ENCODE results near the gene TGIF2. TPM values are rescaled to one million over a fixed set of nuclear protein-coding genes. Genes with fewer than 3 reads are reported as not detected.

The TGIF2 gene
- total RNA-seq, 1 donor from 2014 or later, result 18.8 TPM

- peaks cover 3% of the 10 kb centered on the region for H3K9me3 Mint-ChIP-seq (ENCODE audit: low read depth)
- no peak overlapping the region for H3K4me3 Mint-ChIP-seq (ENCODE audit: unreplicated experiment)
- H3K27ac Mint-ChIP-seq (ENCODE audit: unreplicated experiment), result no peak overlapping the region
- TF ChIP-seq CTCF (IDR thresholded peaks at IDR 0.05), result no peak
- no peaks in the 10 kb centered on the region for H3K27me3 Mint-ChIP-seq (ENCODE audit: low read depth)
- H3K4me1 Mint-ChIP-seq (ENCODE audit: low read depth), result peaks cover 20% of the 10 kb centered on the region
- H3K36me3 Mint-ChIP-seq (ENCODE audit: low read depth), result peaks cover 2% of the 10 kb centered on the region
- no peak for DNase-seq (ENCODE audit: low spot score)
Measured at GRCh38 chr20:36569847-36570429, 3.5 kb upstream of the TGIF2 start.

GRCh38 chr20:36571564-36572504 is 1.6 kb upstream of the TGIF2 start:
- Mint-ChIP-seq H3K27me3 (ENCODE audit: low read depth) (no peaks in the 10 kb centered on the region), H3K4me3 (ENCODE audit: unreplicated experiment) (peak overlapping the region; percentile 68), H3K27ac (ENCODE audit: unreplicated experiment) (peak overlapping the region; percentile 93), H3K4me1 (ENCODE audit: low read depth) (peaks cover 32% of the 10 kb centered on the region), H3K9me3 (ENCODE audit: low read depth) (no peaks in the 10 kb centered on the region), H3K36me3 (ENCODE audit: low read depth) (no peaks in the 10 kb centered on the region)
- no peak for TF ChIP-seq CTCF (IDR thresholded peaks at IDR 0.05)
- DNase-seq (ENCODE audit: low spot score), result no peak

GRCh38 chr20:36572701-36573102 is 695 bp upstream of the TGIF2 start:
- Mint-ChIP-seq H3K9me3 (ENCODE audit: low read depth) (no peaks in the 10 kb centered on the region), H3K27ac (ENCODE audit: unreplicated experiment) (peak overlapping the region; percentile 93), H3K4me1 (ENCODE audit: low read depth) (peaks cover 32% of the 10 kb centered on the region), H3K36me3 (ENCODE audit: low read depth) (no peaks in the 10 kb centered on the region), H3K4me3 (ENCODE audit: unreplicated experiment) (peak overlapping the region; percentile 68), H3K27me3 (ENCODE audit: low read depth) (no peaks in the 10 kb centered on the region)
- DNase-seq (ENCODE audit: low spot score), result no peak
- TF ChIP-seq CTCF (IDR thresholded peaks at IDR 0.05), result no peak

- Mint-ChIP-seq H3K36me3 (ENCODE audit: low read depth) (no peaks in the 10 kb centered on the region), H3K27me3 (ENCODE audit: low read depth) (no peaks in the 10 kb centered on the region), H3K4me1 (ENCODE audit: low read depth) (peaks cover 32% of the 10 kb centered on the region), H3K9me3 (ENCODE audit: low read depth) (no peaks in the 10 kb centered on the region), H3K4me3 (ENCODE audit: unreplicated experiment) (peak overlapping the region; percentile 83), H3K27ac (ENCODE audit: unreplicated experiment) (no peak overlapping the region)
- DNase-seq (ENCODE audit: low spot score), result no peak
- no peak for TF ChIP-seq CTCF (IDR thresholded peaks at IDR 0.05)
Measured at GRCh38 chr20:36573798-36574365, 485 bp downstream of the TGIF2 start.

GRCh38 chr20:36574366-36575135 is 1.2 kb downstream of the TGIF2 start:
- Mint-ChIP-seq H3K36me3 (ENCODE audit: low read depth) (no peaks in the 10 kb centered on the region), H3K27me3 (ENCODE audit: low read depth) (no peaks in the 10 kb centered on the region), H3K4me1 (ENCODE audit: low read depth) (peaks cover 31% of the 10 kb centered on the region), H3K4me3 (ENCODE audit: unreplicated experiment) (peak overlapping the region; percentile 83), H3K9me3 (ENCODE audit: low read depth) (no peaks in the 10 kb centered on the region), H3K27ac (ENCODE audit: unreplicated experiment) (peak overlapping the region; percentile 84)
- no peak for DNase-seq (ENCODE audit: low spot score)
- TF ChIP-seq CTCF (IDR thresholded peaks at IDR 0.05), result no peak

All from chondrocyte (in vitro differentiated cells).